Body of pancreas (tissue), 4 donors: Measurements from ENCODE around the gene ACP7.

Experiments used
- POLR2A ChIP-seq, 3 donors: fragments of 450-650 bp; IDR thresholded peaks; one replicate each; pipeline ENCODE4 v1.6.1; 2016; ENCODE audit warnings: antibody characterized with exemption in 3 of 3, mild to moderate bottlenecking in 2 of 3
- TF ChIP-seq, protein P1 (sequence below), 7 experiments: fragments of 450-650 bp in 4 of 7; fragments of 200-600 bp in 3 of 7; sonication (generic) in 3 of 7; IDR thresholded peaks; one replicate each; pipeline ENCODE4 v1.5.1; 2016 to 2019; ENCODE audit warnings: antibody characterized with exemption in 7 of 7

- TF ChIP-seq, protein P1, sequence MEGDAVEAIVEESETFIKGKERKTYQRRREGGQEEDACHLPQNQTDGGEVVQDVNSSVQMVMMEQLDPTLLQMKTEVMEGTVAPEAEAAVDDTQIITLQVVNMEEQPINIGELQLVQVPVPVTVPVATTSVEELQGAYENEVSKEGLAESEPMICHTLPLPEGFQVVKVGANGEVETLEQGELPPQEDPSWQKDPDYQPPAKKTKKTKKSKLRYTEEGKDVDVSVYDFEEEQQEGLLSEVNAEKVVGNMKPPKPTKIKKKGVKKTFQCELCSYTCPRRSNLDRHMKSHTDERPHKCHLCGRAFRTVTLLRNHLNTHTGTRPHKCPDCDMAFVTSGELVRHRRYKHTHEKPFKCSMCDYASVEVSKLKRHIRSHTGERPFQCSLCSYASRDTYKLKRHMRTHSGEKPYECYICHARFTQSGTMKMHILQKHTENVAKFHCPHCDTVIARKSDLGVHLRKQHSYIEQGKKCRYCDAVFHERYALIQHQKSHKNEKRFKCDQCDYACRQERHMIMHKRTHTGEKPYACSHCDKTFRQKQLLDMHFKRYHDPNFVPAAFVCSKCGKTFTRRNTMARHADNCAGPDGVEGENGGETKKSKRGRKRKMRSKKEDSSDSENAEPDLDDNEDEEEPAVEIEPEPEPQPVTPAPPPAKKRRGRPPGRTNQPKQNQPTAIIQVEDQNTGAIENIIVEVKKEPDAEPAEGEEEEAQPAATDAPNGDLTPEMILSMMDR (IDR thresholded peaks at IDR 0.05), result no peak
- no peak for TF ChIP-seq POLR2A (IDR thresholded peaks at IDR 0.05)
Observed at GRCh38 chr19:39104186-39104596, 20.0 kb downstream of the ACP7 start.
